T follicular helper cell (primary cell): ENCODE measurements around the gene THEM5.

Experiments
- DNase-seq: peaks from one replicate; pipeline ENCODE4 v3.0.0-alpha.2; 2020; ENCODE audit warnings: low read depth

THEM5 gene

DNA sequence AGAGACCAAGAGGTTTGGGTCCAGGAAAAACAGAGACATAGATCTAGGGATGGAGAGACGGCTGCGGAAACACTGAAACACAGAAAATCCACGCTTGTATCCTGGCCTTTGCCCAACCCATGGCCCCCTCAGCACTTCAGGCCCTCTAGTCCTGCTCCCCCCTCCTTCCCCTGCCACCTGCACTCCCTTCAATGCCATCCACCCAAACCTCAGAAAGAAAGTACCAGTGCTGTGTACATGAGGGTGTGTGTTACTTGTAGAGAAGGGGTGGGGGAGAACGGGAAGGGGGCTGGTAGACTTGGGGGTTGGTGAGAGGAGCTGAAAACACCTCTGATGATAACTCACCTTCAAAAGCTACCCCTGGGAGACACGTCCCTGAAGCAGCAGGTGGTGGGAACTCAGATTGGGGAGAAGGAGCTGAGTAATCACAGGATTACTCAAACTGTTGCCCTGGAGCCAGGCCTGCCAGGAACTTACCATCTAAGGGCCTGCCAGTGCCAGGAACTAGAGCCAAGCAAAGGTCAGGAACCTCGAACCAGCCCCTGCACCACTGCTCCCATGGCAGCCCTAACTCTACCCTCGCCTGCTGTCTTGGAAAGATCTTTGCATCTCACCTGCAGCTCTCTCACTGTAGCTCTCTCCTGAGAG lies 33.4 kb downstream of the THEM5 start:
- no peak for DNase-seq

DNA sequence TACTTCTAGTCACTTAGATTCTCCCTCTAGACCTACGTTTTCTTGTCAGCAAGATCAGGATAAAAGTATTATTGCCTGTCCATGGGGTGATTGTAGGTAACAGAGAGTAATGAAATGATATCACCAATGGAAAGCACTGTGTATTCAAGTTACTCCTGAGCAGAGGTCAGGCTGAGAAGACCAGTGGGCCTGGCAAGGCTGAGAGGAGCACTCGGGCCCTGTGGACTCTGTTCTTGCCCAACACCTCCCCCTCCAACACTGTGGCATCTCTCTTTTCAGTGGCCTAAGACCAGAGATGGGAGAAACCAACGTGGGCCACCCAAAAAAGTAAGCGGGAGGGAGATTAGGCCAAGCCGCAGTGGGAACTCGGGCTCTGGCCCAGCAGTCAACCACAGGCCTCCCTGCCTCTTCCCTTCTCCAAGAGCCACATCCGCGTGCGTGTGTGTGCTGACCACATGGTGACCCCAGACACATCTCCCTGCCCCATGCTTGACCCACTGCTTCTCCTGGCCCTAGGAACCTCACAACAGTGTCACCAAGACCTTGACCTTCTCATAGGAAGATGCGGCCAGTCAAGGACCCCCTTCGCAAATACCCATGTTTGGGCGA lies 34.2 kb downstream of the THEM5 start:
- no peak for DNase-seq

DNA sequence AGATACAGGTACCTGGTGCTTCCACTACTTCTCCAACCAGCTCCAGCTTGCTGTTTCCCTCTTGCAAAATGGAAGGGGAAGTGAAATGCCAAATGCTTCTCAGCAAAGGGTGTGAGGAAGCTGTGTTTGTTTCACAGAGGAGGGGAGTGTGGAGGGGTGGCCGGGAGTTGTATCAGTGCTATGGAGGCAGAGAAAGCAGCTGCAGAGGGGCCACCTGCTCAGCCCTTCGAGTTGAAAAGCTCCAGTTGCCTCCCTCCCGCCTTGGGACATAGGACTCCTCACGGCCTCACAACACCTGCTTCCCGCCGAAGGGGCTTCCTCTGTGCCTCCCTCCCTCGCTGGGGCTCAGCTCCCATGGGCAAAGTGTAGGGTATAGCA lies 36.2 kb downstream of the THEM5 start:
- no peak for DNase-seq

DNA sequence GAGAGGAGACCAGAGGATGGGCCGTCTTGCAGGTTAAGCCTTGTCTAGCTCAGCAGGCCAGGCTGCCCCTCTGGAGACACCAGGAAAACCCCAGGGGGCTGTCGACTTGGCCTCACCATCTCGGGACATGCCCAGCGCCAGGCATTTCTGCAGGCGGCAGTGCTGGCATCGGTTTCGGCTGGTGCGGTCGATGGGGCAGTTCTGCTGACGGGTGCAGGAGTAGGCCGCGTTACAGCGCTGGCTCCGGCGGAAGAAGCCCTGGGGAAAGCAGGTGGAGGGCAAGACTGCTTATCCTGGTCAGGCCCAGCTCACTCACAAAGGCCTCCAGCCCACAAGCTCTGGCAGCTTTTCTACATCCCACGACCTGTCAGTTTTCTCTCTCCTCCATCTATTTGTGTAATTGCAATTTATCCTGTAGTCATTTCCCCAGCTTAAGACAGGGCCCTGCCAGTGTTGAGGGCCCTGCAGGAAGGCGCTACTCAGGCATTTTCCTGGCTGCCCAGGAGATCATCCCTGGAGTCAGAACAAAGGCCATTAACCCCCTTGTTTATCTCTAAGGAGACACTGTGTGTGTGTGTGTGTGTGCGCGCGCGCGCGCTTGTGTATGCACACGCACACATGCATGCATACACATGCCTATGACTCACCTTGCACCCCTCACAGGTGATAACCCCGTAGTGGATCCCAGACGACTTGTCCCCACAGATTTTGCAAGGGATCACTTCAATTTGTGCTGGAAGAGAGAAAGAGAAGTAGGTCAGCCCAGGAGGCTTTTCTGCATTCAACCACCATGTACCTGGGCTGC lies 36.8 kb downstream of the THEM5 start:
- no peak for DNase-seq

DNA sequence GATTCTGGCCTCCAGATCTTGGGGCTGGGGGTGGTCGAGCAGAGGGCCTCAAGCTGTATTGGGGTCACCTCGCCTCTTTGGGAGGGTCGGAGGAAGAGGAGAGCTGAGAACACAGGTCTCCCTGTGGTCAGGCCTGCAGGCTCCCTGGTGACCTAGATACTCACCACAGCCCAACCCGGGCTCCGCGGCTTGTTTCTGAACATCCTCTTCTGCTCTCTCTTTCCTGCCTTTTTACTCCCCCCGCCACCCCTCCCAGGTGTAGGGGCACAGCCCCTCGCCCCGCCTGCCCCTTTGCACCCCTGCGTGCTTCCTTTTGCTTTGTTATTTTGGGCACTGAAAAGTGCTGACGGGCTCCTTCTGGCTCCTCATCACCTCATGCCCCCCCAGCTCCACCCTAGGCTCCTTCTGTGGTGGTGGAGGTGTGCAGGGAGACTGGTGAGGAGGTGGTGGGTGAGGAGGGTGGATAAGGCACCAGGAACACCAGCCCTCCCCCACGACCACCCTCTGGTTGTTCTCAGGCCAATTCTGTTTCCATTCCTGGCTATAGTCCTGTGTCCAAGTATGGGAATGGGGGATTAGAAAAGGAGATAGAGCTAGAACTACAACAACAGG lies 37.7 kb downstream of the THEM5 start:
- no peak for DNase-seq

DNA sequence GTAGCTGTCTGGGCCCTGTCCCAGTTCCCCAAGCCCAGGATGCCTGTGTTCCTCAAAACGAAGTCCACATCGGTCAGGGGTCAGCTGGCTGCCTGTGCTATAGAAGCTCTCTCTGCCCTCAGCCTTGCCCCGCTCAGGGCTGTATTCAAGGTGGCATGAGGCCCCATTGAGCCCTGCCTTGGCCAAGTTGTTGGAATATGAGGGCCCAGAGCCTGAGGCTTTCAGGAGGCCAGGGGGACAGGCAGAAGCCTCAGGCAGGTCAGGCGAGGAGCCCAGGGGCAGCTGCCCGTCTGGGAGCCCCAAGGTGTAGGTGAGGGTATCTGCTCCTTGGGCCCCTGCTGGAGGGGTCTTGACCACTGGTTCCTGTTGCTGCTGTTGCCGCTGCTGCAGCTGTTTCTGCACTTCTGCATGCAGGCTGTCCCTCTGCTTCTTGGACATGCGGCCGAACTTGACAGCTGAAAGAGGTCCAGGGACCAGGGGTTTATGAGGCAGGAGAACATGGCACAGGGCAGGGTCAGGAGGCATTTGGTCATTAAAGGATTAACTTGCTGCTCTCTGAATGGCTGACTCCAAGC lies 38.5 kb downstream of the THEM5 start:
- no peak for DNase-seq

DNA sequence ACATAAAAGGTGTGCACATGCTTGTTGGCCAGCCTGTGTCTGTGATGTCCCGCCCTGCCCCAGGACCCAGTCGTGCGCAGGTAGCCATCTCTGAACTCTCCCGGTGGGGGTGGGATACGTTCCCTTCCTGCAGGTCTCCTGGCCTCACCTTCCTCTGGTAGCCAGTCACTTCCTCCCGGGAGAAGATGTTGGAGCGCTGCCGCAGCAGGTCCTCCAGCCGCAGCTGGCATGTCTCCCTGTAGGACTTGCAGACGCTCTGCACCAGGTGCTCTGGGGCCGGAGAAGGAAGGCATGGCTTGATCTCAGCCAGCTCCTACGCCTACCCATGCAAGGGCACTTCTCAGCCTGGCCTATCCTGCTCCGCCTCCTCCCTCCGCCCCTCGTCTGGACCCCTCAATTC lies 39.1 kb downstream of the THEM5 start:
- DNase-seq, result no peak

DNA sequence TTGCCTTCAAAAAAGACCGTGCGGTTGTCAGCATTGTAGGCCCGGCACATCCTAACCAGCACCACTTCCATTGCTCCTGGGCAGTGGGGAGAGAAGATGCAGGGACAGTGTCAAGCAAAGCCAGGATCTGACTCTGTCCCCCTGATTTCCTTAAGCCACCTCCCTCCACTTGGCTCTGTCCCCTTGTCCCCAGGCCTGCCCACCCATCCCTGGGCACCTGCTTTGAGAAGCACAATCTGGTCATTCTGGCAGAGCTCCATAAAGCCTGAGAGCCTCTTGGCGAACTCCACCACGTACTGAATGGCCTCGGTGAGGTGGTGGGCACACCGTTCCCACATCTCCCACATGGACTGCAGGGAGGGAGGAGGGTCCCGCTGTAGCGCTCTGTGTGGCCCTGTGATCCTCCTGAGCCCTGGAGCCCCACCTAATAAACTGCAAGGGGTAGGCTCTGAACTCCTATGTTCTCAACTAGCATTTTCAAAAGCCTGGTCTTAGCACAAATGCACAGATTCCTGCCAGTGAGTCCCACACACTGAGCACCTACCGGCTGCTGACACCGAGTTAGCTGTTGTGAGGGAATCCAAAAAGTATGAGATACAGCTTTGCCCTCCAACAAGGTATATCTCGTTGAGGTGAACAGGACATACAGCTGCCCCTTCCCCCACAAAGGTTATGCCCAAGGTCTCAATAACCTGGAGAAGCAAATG lies 40.1 kb downstream of the THEM5 start:
- DNase-seq, result no peak

DNA sequence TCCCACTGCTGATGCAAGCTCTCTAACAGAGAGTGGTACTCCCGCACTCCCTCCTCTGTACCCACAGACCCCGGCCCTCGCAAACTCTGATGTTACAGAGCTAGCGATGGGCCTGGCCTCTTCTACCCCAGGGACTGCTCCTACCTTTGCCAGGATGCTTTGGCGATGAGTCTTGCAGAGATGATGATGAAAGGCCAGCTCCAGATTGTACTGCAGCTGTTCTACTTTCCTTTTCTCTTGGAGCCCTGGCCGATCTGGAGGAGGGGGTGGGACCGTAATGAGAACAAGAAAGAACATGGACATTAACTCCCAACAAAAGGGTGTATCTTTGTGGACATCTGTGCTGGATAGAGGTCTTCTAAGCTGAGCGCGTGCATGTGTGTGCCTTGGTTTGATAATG lies 42.3 kb downstream of the THEM5 start:
- DNase-seq, result no peak

DNA sequence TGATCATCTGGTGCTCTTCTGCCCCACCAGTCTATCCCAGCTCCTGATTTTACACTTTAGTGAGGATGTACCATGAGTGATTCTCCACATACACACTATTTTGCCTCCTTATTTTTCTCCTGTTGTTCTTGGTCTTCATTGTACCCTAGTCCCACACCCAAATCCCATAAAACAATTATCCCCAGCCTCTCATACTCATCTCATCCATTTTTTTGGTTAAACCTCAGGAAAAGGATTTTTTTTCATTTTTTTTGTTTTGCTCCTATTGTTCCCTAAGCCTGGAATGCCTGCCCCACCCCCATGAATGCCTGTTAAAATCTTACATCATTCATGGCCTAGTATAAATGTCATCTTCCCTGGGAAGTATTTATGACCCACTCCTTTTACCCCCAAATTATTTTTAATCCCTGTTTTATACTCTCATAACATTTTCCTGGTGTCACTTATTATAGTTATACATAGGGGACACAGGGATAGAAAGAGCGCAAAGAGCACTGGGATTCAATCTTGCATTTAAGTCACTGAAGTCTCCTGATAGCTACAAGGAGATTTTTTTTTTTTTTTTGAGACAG lies 43.4 kb downstream of the THEM5 start:
- no peak for DNase-seq

DNA sequence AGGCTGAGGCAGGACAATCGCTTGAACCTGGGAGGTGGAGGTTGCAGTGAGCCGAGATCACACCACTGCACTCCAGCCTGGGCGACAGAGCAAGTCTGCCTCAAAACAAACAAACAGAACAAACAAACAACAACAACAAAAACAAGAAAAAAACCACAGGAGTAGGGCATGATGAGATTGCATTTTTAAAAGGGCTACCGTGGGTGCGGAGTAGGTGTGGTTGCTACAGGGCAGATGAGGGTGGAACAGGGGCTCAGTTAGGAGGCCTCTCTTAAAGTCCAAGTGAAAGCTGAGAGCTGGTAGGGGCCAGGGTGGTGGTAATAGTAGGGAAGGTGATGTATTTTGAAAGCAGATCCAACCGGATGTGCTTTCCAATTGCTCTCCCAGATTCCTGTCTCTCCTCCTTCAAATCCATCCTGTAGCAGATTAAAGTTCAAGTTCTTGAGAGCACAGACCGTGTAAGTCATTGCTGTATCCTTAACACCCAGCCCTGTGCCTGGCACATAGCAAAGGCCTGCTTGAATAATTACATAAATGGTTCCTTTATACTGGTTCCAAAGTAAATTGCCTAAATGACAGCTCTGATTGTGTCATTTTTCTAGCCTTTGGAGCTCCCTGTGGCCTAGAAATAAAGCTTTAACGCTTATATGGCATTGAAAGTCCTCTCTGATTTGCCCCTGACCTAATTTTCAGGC lies 44.1 kb downstream of the THEM5 start:
- no peak for DNase-seq

DNA sequence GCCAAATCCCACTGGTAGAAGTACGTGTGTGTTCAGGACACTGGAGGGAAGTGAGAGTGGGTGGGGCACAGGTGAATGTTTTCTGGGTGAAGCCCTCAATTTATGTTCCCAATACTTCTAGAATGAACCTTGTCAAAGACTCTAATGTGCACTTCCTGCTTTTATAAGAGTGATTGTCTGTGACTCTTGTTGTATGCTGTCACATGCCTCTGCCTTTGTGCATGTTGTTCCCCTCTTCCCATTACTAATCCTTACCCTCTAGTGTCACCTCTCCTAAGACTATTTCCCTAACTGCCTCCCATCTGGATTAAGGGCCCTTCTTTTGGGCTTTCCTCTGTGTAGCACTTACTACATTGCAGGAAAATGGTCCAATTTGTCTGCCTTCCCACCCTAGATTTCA lies 45.7 kb downstream of the THEM5 start:
- no peak for DNase-seq

DNA sequence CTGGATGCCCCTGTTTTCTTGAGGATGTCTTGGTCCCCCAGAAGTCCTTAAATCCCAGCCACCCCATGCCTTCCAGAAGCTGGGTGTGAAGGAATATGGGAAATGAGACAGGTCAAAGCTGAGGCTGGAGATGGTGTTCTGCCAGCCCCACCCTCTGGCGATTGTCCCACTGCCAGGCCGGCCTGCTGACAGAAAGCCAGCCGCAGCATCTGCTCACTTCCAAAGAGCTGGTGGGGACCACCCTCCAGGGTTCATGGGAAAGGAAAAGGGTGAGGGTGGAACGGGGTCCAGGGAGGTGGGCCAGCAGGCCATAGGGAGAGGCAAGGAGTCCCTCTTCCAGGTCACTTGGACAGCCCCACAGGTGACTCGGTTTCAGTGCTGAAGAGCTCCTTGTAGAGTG lies 46.4 kb downstream of the THEM5 start:
- no peak for DNase-seq

DNA sequence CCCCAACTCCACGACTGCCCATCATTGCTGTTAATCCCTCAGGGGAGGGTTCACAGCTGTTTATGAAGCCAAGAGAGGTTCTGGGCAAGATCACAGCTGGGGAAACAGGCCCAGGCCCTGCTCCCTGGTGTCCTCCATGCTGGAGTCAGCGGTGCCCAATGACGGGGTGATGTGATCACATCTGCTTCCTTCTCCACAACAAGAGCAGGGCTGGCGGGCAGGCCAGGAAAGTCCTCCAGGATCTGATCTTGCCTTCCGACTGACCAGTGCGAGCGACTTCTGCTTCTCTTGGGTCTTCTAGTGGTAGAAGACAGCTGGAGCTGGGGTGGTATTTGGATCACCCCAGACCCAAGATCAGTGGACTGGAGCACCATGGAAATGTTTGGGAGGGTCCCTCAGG lies 47.3 kb downstream of the THEM5 start:
- no peak for DNase-seq

DNA sequence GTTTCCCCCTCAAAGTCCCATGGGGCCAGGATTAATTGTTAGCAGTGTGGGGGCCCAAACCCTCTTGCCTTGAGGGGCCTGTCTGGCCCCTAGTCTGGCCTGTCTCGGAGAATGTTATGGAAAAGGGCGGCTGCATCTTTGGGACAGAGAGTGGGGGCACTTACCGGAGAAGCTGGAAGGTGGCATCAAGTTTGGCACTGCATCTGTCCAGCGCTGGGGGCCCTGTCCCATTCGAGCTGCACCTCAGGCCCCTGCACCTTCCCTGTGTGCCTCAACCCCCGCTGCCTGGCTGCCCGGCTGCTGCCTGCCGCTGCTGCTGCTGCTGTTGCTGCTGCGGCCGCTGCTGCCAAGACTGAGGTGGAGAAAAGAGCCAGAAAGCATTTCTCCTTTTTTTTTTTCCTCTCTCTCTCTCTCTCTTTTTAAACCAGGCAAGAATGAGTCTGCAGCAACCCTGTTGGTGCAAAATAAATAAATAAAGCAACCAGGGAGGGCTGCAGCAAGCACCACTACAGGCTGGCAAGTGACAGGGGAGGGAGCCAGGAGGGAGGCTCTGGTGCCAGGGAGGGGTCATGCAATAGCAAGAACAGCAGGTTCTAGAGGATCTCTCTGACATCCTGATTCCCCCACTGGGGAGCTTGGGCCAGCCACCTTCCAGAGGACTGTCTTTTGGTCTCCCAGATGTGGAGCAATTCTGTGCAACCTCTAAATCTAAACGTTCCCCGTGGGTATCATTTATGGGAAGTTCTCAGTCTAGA lies 48.3 kb downstream of the THEM5 start, which contains the start of gene LINGO4:
TSS of gene LINGO4 (minus strand) at position 354 of the 755 bp plus-strand sequence. CDS start 2,715 bp downstream, outside the sequence.
- DNase-seq, result no peak

DNA sequence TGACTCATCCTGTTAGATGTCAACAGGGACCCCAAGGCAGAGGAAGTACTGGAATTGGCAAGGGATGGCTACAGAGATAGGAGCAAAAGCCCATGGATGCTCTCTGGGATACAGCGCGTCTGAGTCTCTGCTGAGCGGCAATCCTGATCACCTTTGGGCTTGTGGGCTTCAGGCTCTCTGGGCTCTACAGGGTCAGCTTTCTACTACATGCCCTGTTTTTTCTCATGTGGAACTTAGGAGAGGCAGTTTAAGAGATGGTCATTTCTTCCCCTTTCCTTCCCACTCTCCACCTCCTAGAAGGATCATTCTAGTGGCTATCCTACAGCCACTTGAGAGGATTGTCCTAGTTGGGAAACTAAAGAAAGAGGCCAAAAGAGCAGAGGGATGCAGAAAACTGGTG lies 49.6 kb downstream of the THEM5 start:
- DNase-seq, result no peak

DNA sequence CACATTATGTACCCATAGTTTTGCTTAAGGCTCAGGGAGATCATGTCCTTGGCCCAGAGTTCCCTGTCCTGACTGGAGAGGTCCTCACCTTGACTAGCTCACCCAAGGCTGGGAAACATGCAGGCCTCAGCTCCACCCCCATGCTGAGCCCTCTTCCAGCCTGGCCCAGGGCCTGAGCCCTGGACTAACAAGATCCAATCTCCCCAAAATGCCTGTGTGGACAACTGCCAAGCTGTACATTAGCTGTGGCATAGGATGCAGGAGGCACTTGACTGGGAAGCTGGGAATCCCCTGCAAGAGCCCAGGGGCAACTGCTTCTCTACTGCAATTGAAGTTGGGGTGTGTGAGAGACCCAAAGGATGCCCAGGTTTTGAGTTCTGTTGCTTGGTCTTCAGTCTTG lies 50.3 kb downstream of the THEM5 start:
- DNase-seq, result no peak

DNA sequence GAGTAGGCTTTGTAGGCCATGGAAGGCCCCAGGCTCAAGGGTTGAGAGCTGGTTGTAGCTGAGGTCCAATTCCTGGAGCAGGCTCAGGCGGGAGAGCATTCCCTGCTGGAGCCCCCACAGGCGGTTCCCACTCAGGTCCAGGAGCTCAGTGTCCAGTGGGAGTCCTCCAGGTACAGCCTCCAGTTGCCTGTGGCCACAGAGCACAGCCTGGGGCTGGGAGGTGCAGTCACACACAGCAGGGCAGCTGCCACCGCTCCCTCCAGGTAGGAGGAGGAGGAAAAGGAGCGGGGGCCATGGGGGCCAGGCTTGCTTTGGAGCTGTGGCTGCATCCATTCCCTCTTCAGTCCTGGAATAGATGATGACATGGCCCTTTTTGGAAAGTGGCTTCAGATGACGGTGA lies 51.1 kb downstream of the THEM5 start:
- no peak for DNase-seq

DNA sequence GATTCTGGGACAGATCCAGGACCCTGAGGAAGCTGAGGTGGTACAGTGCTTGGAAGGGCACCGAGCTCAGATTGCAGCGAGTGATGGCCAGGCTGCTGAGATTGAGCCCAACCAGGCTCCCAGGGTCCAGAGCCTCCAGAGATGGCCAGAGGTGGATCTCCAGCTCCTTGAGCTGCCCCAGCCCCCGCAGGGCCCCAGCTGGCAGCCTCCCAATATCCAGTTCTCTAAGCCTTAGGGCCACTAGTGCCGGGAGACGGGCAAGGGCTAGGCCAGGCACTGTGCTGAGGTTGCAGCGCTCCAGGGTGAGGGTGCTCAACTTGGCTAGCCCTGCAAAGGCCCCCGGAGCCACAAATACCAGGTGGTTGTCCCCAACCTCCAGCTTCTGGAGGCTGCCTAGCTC lies 51.7 kb downstream of the THEM5 start:
- no peak for DNase-seq

DNA sequence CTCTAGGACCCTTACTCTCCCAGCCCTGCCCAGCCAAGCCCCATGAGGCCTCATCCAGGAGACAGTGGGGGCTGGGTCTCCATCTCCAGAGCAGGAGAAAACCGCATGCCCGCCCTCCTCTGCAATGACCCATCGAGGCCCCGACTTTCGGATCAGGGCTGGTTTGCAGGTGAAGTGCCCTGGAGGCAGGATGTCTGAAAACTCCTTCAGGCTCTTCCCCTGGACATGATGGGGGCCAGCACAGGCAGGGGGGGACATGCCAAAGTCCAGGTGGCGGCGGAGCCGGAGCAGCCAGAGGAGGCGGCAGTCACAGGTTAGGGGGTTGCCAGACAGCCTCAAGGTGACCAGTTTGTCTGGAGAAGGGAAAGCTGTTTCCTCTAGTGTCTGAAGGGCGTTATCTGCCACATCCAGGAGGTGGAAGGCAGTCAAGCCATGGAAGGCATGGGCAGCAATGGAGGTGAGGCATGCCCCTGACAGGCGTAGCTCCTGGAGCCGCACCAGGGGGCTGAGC lies 52.1 kb downstream of the THEM5 start:
- no peak for DNase-seq
